Brain microvascular endothelial cell (primary cell): ENCODE measurements around the gene RIMKLA.

ENCODE experiments used
- DNase-seq: peaks from one replicate; pipeline ENCODE4 v3.0.0-alpha.2; 2020
- H3K27ac ChIP-seq: fragments of 250-450 bp; sonication (Bioruptor Pico); 2 replicates; pipeline ENCODE4 v1.5.1; 2020; ENCODE audit warnings: mild to moderate bottlenecking, moderate library complexity
- H3K27me3 ChIP-seq: fragments of 250-450 bp; sonication (Bioruptor Pico); replicated peaks from 2 replicates; pipeline ENCODE4 v1.5.1; 2020; ENCODE audit warnings: mild to moderate bottlenecking
- H3K36me3 ChIP-seq: fragments of 250-450 bp; sonication (Bioruptor Pico); replicated peaks from 2 replicates; pipeline ENCODE4 v1.5.1; 2020; ENCODE audit warnings: mild to moderate bottlenecking
- H3K4me3 ChIP-seq: 2 replicates; pipeline ENCODE4 v1.5.1; 2011; ENCODE audit warnings: low read depth, mild to moderate bottlenecking, control low read depth, low read length, moderate library complexity
- CTCF ChIP-seq: IDR thresholded peaks from 2 replicates; pipeline ENCODE4 v1.5.1; 2011; ENCODE audit warnings: low read depth, mild to moderate bottlenecking, moderate library complexity, low read length, control low read depth, inconsistent platforms; ENCODE audit errors: missing control alignments
- in situ Hi-C: cut with HindIII; loops from 2 replicates; pipeline ENCODE4 v1.10.0; 2017; ENCODE audit warnings: low sequenced_read_pairs, low pct_ligation_motif_present

The RIMKLA gene

GRCh38 chr1:42453386-42453785, 72.8 kb downstream of the RIMKLA start:
- no peak overlapping the region for H3K4me3 ChIP-seq
- no peaks in the 10 kb centered on the region for H3K27me3 ChIP-seq
- no peak for TF ChIP-seq CTCF
- DNase-seq: no peak
- in situ Hi-C loops: no loop called here
- H3K36me3 ChIP-seq: no peaks in the 10 kb centered on the region
- H3K27ac ChIP-seq: no peak overlapping the region

GRCh38 chr1:42454403-42454802, 73.8 kb downstream of the RIMKLA start:
- in situ Hi-C loops: no loop called here
- no peak for TF ChIP-seq CTCF
- Histone ChIP-seq H3K27ac (no peak overlapping the region), H3K36me3 (no peaks in the 10 kb centered on the region), H3K27me3 (no peaks in the 10 kb centered on the region), H3K4me3 (no peak overlapping the region)
- no peak for DNase-seq

GRCh38 chr1:42456010-42456753, 75.6 kb downstream of the RIMKLA start, which contains the start of the genes PPCS and ZMYND12:
TSS of gene PPCS (plus strand) at chr1:42456543. CDS start at chr1:42456566, 23 bp downstream.
TSS of gene ZMYND12 (minus strand) at chr1:42456022. CDS start at chr1:42455997, 25 bp downstream.
- no peaks in the 10 kb centered on the region for H3K36me3 ChIP-seq
- TF ChIP-seq CTCF: peak; percentile 10
- peak within 1 kb of the TSS; percentile 69 for H3K27ac ChIP-seq
- peak within 1 kb of the TSS; percentile 81 for H3K4me3 ChIP-seq
- H3K27me3 ChIP-seq: no peaks in the 10 kb centered on the region
- in situ Hi-C loops: no loop called here
- DNase-seq: peak; percentile 70

GRCh38 chr1:42456754-42457089, 76.1 kb downstream of the RIMKLA start:
- Histone ChIP-seq H3K27ac (peak overlapping the region; percentile 69), H3K36me3 (no peaks in the 10 kb centered on the region), H3K4me3 (peak overlapping the region; percentile 81), H3K27me3 (no peaks in the 10 kb centered on the region)
- TF ChIP-seq CTCF: no peak
- in situ Hi-C loops: no loop called here
- peak; percentile 25 for DNase-seq

GRCh38 chr1:42461196-42461595, 80.6 kb downstream of the RIMKLA start:
- in situ Hi-C loops: no loop called here
- no peak overlapping the region for H3K4me3 ChIP-seq
- H3K27ac ChIP-seq: no peak overlapping the region

More at GRCh38 chr1:42461196-42461595, 80.6 kb downstream of the RIMKLA start:
- no peaks in the 10 kb centered on the region for H3K27me3 ChIP-seq
- DNase-seq: no peak
- no peaks in the 10 kb centered on the region for H3K36me3 ChIP-seq
- TF ChIP-seq CTCF: no peak
